KOPT-K1 (cell line): Measurements from ENCODE around the gene AACS.

ENCODE experiments used
- H3K27ac ChIP-seq: fragments of 200-600 bp; sonication (generic); 2 replicates; pipeline ENCODE4 v1.5.1; 2016; ENCODE audit warnings: antibody characterized with exemption, mild to moderate bottlenecking, low read depth, low read length; ENCODE audit not compliant: poor library complexity, severe bottlenecking
- H3K36me3 ChIP-seq: fragments of 200-600 bp; sonication (generic); 2 replicates; pipeline ENCODE4 v1.5.1; 2017; ENCODE audit warnings: antibody characterized with exemption, mild to moderate bottlenecking, low read length, moderate library complexity; ENCODE audit not compliant: insufficient read depth
- H3K9me3 ChIP-seq: fragments of 200-600 bp; sonication (generic); 2 replicates; pipeline ENCODE4 v1.5.1; 2017; ENCODE audit warnings: antibody characterized with exemption, low read length, mild to moderate bottlenecking; ENCODE audit not compliant: insufficient read depth, poor library complexity, severe bottlenecking

The AACS gene

DNA sequence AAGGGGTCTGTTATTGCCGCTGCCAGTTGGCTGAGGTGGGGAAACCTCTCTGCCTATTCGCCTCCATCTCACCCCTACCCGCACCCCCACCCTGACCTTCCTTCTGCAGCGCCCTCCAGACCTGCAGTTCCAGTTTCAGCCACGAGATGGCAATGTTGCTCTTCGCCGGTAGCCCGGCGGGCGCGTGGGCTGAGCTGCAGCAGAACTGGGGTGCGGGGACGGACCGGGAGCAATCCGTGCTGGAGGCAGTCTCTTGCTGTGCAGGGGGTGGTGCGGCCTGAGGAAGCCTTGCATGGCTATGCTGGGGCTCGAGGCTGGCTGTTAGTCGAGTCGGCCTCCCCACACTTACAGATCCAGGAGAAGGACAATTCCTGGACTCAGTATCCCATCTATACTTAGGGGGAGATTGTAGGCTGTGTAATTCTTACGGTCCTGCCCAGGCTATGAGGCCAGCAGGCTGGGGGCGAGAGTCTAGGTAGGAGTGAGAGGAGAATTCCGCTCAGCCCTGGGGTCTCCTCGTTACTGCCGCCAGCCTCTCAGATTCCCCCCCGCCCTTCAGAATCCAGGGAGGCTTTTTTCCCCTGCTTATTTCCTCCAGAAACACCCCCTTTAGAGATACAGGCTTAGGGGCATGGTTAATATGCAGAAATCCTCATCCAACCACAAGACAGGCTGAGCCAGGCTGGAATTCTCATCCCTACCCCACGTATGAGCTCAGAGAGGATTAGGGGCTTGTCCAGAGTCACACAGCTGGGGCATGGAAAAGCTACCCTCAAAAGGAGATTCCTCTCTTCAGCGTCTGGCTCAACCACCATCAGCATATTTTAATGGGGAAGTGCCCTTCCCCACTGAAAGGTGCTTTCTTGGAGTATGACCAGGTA is 118.2 kb downstream of the AACS start:
- Histone ChIP-seq H3K36me3 (no peaks in the 10 kb centered on the region), H3K27ac (no peak overlapping the region), H3K9me3 (no peaks in the 10 kb centered on the region)

DNA sequence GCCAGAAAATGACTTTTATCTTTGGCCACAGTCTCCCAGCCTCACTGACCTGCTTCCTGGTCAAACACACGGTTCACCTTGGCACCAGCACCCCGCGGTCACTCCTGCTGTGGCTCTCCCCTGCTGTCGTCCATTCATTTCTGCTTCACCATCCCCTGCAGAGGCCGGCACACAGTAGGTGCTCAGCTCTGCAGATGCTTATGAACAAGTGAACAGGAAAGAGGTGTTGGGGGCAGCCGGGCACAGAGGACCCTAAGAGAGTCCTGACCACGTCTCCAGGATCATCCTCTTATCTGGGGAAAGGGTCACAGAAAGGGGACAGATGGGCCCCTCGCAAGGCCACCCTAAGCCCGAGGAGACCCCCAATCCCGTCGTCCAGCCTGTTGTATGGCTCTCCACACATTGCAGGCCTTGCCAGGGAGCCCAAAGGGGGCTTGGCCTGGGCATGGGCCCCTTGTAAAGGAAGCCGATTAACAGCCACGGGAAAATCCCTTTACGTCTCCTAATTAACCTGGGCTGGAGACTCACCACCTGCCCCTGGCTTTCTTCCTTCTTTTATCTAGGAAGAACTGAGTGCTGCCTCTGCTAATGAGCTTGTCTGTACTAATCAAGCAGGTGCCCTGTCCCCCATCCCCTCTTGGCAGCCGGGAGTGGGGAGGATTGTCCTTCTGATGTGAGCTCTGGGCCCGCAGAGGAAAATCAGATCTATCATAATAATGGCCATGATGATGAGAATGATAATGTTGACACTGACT is 119.2 kb downstream of the AACS start:
- Histone ChIP-seq H3K27ac (no peak overlapping the region), H3K9me3 (no peaks in the 10 kb centered on the region), H3K36me3 (no peaks in the 10 kb centered on the region)

DNA sequence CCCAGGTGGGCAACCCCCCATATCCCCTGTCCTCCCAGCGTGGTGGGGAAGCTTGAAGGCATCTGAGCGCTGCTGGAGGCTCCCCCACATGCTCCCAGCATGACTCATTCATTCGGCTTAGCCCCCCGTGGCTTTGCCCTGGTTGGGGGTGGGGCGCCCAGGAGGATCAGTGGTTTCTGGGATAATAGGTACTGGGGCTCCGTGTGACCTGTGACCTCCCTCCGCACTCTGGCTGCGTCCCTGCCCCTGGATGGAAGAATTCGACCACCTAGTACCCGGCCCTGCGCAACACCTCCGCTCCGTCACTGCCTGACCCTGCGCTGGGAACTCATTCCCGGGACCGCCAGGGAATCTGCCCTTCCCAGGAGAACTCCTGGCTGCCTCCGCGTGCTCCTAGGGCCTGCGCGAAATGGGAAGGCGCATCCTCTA is 120.1 kb downstream of the AACS start:
- Histone ChIP-seq H3K36me3 (no peaks in the 10 kb centered on the region), H3K27ac (no peak overlapping the region), H3K9me3 (no peaks in the 10 kb centered on the region)

DNA sequence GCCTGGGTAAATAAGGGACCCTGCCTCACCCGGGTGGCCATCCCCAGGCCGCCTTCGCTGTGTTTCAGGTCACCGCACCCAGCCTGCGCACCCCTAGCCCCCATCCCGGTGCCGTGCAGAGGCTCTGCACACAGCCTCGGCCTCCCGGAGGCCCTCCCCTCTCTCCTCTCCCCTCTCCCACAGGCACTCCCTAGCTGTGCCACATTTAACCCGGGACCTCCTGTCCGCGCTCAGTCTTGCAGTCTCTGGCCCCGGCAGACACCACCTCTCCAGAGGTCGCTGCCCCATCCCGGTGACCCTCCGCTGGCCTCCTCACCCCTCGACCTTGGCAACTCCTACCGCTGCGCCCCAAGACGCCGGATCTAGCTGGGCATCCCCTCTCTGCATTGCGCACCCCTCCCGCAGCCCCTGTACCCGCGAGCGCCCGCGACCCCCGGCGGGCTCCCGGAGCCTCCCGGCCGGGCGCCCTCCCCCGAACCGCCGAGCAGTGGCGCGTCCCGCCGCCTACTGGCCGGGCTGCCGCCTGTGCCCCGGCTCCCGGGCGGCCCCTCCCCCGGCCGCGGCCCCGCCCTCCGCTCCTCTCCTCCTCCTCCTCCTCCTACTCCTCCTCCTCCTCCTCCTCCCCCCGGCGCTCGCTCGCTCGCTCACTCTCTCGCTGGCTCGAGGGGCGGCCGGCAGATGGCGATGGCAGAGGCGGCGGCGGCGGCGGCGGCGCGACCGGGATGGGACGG is 120.7 kb downstream of the AACS start, which contains the start of gene TMEM132B:
Gene TMEM132B (plus strand): TSS at position 647 of the 731 bp plus-strand sequence.
- no peak within 1 kb of the TSS for H3K27ac ChIP-seq
- H3K36me3 ChIP-seq: no peaks in the 10 kb centered on the region
- no peaks in the 10 kb centered on the region for H3K9me3 ChIP-seq

DNA sequence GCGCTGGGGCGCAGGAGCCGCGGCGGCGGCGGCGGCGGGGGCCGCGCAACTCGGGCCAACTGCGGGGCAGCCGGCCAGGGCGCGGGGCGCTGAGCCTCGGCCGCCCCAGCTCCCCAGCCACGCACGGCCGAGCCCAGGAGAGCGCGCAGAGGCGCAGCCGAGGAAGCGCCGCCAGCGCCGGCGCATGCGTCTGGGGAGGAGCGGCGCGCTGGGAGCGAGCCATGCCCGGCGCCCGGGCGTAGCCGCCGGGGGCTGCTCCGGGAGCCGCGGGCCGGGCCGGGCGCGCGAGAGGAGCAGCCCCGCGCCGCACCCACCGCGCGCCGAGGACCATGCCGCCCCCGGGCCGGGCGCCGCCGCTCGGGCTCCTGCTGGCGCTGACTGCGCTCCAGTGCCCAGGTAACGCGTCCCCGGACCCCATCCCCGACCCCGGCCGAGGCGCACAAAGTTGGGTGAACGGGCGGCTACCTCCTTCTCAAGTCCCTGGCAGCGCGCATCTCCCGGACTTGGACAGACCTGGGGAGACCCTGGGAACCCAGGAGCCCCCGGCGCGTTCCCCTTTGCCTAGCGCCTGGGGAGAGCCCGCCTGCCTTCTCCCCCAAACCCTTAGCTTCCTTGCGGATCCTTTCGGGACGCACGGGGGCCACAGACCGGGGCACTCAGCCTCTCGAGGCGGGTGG is 121.4 kb downstream of the AACS start:
- H3K27ac ChIP-seq: no peak overlapping the region
- H3K9me3 ChIP-seq: no peaks in the 10 kb centered on the region
- H3K36me3 ChIP-seq: no peaks in the 10 kb centered on the region

DNA sequence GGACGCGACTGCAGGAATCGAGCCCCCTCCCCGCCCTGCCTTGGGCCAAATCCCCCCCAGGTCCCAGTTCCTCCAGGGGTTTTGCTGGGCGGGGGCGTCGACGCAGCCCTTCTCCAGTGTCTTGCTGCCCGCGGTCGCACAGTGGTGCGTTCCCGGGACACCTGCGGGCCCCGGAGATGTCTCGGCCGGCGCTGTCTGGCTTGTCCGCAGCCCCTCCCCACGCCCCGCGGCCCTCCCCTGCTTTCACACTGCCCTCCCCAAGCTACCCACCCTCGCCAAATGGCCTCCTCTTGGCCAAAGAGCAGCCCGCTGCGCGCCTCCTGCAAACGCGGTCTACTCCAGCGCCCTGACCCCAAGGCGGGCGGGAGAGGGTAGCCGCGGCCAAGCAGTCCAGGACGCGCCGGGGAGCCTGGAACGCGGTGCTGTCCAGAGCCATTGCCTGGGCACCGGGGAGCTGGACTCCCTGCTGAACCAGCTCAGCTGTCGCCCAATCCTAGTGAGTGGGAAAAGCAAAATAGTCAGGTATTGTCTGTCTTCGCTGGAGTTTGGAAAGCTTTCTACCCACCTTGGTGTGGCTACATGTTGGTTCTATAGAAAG is 122.0 kb downstream of the AACS start:
- H3K36me3 ChIP-seq: no peaks in the 10 kb centered on the region
- no peak overlapping the region for H3K27ac ChIP-seq
- H3K9me3 ChIP-seq: no peaks in the 10 kb centered on the region

DNA sequence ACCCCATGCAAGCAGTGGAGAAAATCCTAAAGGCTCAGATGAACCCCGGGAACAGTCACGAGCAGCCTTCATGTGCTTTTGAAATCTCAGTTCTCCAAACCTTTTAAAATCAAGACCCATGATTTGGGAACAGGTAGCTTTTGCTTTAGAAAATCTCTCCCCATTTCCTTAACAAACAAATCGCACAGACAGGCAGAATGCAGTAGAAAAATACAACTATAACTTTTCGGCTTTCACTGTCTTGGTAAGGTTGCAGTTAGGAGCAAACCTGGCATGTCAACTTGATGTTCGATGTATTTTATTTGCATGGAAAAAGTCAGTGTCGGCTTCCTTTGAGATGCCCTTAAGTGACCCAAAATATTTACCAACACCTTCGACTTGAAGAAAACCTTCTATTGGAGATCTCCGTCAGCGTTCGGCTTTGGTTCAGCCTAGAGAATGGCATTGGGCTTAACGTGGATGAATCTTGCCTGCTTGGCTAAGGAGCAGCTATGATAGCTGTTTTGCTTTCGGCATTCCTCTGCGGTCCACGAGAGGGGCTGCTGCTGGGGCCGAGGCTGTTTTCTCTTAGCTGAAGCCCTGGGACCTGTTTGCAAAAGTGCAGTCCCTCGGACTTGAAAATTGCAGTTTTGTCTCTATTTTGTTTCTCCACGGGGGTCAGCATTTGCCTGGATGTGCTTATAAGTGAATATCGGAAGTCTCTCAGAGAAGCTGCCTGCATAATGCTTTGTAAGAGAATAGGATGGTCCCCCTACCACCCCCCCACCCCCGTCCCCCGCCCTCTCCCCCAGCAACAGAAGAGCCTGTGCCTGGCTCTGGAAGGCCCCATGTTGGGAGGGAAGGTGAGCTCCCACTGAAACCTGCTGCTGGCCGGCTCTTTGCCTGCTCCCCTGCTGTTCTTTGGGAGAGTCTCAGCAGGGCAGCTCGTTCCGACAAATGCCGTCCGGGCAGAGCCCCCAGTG is 122.8 kb downstream of the AACS start:
- no peaks in the 10 kb centered on the region for H3K36me3 ChIP-seq
- H3K9me3 ChIP-seq: no peaks in the 10 kb centered on the region
- H3K27ac ChIP-seq: no peak overlapping the region

DNA sequence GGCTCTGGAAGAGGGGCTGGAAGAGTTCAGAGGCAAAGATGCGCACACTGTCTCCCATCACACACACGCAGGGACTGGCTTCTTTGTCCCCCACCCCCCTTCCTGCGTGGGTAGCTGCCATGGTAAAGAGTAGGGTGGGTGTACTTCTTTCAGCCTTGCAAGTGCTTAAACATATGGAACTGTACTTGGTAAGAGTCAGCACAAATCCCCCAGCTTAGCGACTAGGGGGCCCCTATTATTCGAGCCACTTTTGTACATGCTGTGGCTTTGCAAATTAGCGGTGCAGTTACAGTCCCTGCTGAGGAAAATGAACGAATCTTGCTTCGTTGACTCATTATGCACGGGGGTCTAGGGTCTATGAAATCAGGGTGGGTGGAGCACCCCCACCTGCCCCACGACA is 123.8 kb downstream of the AACS start:
- Histone ChIP-seq H3K27ac (no peak overlapping the region), H3K36me3 (no peaks in the 10 kb centered on the region), H3K9me3 (no peaks in the 10 kb centered on the region)

DNA sequence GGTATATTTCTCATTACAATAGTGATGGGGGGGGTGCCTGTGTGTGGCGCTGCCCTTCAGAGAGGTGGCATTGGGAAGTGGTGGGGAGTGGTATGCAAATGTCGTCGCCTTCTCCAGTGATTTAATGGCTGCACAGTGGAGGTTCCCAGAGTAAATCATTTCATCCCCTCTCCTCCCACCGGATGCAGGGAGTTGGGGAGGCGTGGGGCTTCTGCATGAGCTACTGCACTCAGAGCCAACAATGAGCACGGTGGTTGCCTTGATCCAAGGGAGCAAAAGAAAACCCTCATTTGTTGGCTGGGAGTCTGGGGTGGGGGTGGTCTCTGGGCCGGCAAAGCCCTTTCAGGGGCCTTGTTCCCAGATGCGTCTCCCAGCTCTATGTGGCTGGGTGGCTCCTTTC is 124.3 kb downstream of the AACS start:
- Histone ChIP-seq H3K27ac (no peak overlapping the region), H3K9me3 (no peaks in the 10 kb centered on the region)

DNA sequence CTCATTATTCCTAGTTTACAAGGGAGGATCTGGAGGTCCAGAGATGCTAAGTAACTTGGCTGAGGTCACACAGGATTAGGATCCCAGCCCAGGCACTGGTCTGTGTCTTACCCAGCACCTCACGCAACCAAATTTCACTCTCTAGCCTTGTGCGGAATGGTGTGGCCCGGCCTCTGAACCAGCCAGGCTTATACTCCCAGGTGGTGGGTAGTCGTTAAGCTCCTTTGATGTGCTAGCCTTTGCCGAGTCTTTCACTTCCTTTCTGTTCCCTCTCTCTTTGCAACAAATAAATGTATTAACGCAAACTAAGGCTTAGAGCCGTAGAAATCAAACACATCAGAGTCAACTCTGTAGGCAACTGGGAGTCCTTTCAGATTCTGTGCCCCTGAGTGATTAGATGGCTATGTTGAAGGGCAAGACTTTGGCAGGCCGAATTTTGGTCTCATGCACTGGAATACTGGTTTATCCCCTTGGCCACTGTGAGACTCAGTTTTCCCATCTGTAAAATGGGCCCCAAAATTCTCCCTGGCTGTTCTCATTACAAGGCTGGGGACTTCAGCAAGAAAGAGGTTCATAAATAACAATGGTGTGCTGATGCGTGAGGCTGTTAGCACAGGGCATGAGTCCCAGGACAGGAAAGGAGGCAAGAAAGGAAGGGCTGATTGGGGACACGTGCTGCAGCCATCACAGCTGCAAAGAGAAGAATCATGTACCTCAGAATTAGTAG is 126.3 kb downstream of the AACS start:
- no peaks in the 10 kb centered on the region for H3K36me3 ChIP-seq
- H3K27ac ChIP-seq: no peak overlapping the region
- H3K9me3 ChIP-seq: no peaks in the 10 kb centered on the region

More for the DNA sequence above, 124.3 kb downstream of the AACS start:
- no peaks in the 10 kb centered on the region for H3K36me3 ChIP-seq

DNA sequence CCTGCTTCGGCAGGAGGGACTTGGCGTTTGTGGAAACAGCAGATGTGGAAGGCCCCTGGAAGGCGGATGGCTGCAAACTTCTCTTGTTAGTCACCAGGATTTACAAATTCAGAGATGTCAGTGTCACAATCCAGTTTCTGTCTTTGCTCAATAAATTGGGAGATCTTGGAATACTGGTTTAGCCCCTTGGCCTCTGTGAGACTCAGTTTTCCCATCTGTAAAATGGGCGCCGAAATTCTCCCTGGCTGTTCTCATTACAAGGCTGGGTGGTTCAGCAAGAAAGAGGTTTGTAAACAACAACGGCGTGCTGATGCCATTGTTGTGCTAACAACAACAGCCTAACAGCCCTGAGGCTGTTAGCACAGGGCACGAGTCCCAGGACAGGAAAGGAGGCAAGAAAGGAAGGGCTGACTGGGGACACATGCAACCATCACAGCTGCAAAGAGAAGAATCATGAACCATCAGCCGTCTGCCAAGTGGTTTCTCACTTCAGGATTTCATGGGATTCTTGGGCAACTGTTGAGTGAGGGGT is 127.5 kb downstream of the AACS start:
- no peak overlapping the region for H3K27ac ChIP-seq
- no peaks in the 10 kb centered on the region for H3K36me3 ChIP-seq
- H3K9me3 ChIP-seq: no peaks in the 10 kb centered on the region
